Measurements from ENCODE around the gene EPHA5.
A peak's percentile ranks its signal among the peaks of the same experiment; 100 is the strongest.

The EPHA5 gene

DNA sequence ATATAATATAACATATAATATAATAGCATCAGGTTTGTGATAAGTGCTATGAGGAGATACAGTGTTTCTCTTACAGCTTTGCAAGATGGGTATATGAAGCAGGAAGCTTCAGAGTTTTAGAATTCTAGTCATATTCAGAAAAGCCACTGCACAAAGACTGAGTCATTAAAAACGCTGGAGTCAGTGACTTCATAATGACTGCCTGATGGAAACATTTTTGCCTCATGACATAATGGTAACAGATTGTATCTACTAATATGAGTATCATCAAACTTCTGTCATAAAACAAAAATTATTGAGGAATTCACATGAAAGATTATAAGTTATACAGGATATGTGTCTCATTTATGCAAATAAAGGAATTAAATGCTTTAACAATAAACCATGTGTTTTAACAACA is 46.8 kb downstream of the EPHA5 start:
- DNase-seq, result no peak

DNA sequence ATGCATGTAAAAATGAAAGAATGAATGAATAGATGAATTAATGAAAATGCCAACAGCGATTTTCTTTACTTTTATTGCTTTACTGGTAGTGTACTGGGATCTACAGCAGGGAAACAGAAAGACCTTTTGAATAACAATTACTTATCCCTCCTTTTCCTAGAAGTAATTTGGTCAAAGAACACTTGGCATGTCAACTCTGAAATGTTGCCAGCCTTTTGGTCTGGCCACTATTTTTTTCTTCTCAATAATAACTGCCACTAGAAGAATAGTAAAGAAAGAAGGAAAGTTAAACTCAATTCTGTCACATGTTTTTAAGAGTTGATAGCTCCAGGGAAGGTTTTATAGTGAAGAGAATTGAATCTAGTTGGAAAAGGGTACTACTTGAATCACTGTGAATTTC is 52.9 kb downstream of the EPHA5 start:
- no peak for DNase-seq

DNA sequence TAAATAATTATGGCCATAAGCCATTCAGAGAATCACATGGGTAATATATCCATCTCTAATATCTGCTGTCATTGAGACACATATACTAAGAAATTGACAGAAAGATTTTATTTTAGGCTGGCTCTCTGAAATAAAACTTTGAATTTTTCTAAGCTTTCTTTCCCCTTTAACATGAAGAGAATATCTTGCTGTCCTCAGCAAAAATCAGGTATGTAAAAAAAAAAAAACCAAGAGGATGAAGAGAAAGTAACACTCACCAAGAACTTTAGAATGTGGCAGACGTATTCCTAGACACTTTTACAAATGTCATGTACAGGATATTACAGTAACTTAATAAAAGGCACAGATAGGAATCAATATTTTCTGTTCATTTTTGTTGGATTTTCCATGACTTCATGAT is 65.8 kb downstream of the EPHA5 start:
- no peak for DNase-seq

DNA sequence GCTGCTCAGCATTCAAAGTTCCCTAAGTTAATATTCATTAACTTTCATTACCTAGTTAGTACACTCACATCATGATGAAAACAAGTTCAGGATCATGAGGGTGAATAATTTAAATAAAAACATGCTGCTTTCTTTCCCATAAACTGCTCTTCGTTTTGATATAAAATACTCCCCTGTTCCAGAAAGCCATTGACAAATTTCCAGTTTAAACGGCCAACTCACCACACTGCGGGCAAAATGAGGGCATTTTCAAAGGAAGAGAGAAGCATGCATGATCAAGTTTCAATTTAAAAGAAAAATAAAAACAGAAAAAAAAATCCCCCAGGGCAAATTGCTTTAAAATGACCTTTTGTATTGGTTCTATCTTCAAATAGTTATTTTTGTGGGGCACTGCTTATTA is 69.6 kb downstream of the EPHA5 start:
- DNase-seq, result peak in 1 of 3 experiments; percentile 36

- no peak for DNase-seq
Observed at GRCh38 chr4:65599340-65599739, 70.9 kb downstream of the EPHA5 start.

GRCh38 chr4:65597697-65598096 is 72.6 kb downstream of the EPHA5 start:
- no peak for DNase-seq

GRCh38 chr4:65592089-65592488 is 78.2 kb downstream of the EPHA5 start:
- no peak for DNase-seq

GRCh38 chr4:65589921-65590320 is 80.4 kb downstream of the EPHA5 start:
- no peak for DNase-seq

- DNase-seq, result peak in 2 of 3 experiments; percentile 9 to 52
Observed at GRCh38 chr4:65589331-65589730, 81.0 kb downstream of the EPHA5 start.

GRCh38 chr4:65580551-65580950 is 89.7 kb downstream of the EPHA5 start:
- DNase-seq, result peak in 1 of 3 experiments; percentile 22

DNA sequence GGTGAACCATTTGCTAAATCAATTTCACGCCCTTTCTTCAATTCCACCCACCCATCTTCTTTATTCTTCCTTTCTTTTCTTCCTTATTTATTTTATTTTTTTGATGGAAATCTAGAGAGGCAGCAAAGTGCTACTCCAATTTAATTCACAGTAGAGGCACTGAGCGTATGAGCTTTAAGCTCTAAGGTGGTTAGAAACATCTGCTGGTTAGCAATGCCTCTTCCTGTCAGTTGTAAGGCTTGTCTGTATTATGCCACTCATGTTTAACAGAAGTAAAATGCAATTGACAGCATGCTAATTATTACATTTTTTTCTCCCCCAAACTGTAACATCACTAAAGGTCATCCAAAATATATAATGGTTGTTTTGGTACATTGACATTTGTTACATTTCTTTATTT is 103.8 kb downstream of the EPHA5 start:
- no peak for DNase-seq

DNA sequence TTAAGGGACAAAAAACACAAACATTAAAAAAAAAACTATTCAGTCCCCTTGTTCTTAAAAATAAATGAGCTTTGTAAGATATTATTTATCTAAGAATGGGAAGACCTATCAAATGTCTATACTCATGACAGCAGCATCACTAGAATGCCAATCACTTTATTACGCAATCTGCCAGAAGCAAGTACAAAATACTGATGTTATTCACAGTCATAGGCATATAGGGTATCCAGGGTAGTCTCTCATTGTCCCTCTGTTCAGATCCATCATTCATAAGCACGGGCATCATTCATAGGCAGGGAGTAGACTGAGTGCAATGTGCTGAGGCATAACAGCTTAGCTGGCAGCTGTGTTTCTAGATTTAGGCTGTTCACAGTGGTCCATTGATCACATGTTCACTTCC is 109.1 kb downstream of the EPHA5 start:
- no peak for DNase-seq

DNA sequence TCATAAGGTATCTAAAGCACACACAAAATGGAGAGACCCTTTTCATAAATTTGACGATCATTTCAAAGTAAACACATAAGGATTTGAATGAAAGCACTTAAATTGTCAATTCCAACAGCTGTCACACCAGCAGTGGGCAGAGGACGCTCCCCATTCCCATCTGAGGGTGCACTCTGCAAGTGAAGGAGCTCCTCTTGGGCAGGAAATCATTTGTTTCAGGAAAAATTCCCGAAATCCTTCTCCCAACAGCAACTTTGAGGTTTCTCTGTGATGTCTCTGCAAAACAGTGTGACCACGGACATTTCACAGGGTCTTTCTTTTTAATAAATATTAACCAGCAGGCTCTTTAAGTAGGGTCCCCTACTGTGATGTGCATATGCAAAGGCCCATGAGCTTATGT is 111.0 kb downstream of the EPHA5 start:
- DNase-seq, result peak in 1 of 3 experiments; percentile 25

- DNase-seq, result no peak
Observed at GRCh38 chr4:65552057-65552456, 118.2 kb downstream of the EPHA5 start.

DNA sequence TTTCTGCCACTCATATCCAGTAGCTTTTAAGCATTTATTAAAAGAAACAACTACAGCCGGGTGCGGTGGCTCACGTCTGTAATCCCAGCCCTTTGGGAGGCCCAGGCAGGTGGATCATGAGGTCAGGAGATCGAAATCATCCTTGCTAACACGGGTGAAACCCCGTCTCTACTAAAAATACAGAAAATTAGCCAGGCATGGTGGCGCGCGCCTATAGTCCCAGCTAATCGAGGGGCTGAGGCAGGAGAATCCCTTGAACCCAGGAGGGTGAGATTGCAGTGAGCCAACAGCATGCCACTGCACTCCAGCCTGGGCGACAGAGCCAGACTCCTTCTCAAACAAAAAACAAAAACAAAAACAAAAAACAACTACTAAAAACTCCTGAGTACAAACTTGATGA is 119.8 kb downstream of the EPHA5 start:
- no peak for DNase-seq

GRCh38 chr4:65546882-65547416 is 123.3 kb downstream of the EPHA5 start:
- peak in 1 of 3 experiments; percentile 7 for DNase-seq

- no peak for DNase-seq
Observed at GRCh38 chr4:65538571-65538970, 131.7 kb downstream of the EPHA5 start.

GRCh38 chr4:65535113-65535512 is 135.2 kb downstream of the EPHA5 start:
- peak in 2 of 3 experiments; percentile 8 to 62 for DNase-seq

GRCh38 chr4:65521666-65522065 is 148.6 kb downstream of the EPHA5 start:
- no peak for DNase-seq

DNA sequence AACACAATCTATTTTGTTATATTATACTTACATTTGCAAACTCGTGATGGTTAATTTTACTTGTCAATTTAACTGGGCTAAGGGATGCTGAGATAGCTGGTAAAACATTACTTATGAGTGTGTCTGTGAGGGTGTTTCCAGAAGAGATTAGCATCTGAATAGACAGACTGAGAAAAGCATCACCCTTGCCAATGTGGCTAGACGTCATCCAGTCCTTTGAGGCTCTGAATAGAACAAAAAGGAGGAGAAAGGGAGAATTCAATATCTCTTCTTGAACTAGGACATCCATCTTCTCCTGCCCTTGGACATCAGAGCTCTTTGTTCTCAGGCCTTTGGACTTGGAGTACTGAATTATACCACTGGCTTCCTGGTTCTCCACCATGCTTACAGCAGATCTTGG is 154.6 kb downstream of the EPHA5 start:
- no peak for DNase-seq

DNA sequence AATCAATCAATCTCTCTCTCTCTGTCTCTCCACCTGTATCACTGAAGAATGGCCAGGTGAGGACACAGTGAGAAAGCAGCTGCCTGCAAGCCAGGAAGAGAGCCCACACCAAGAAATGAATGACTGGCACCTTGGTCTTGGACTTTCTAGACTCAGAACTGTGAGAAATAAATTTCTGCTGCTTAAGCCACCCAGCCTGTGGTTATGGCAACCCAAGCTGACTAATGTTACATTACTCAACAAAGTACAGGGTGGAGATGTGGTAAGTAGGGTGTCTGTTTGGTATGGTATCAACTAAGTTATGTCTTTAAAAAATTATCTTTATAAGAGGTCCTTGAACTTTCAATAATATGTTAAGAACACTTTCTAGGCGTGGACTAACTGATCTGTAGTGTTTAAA is 159.3 kb downstream of the EPHA5 start:
- DNase-seq, result no peak

DNA sequence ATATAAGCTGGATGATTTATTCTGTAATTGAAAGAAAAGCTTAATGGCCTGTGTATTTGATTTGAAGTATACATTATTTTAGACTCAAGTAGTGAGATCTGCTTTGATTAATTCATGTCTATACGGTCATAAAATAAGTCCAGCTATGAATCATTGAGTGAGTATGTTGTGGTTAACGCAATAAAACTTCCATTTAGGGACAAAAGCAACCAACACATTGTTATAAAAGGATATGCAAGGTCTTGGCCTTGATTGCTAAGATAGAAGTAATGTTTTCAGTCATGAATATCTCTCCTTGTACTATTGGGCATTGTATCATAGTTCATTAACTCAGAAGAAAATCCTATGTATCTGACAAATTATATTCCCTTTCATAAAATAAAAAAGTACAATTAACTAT is 162.1 kb downstream of the EPHA5 start:
- no peak for DNase-seq

DNA sequence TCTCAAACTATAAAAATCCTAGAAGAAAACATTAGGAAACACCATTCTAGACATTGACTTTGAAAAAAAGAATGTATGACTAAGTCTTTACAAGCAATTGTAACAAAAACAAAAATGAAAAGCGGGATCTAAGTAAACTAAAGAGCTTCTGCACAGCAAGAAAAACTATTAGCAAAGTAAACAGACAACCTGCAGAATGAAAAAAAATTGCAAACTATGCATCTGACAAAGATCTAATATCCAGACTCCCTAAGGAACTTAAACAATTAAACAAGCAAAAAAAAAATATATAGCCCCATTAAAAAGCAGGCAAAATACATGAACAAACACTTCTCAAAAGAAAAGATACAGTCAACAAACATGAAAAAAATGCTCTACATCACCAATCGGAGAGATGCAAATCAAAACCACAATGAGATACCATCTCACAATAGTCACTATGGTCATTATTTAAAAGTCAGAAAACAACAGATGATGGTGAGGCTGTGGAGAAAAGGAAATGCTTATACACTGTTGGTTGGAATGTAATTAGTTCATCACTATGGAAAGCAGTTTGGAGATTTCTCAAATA is 168.1 kb downstream of the EPHA5 start:
- peak in 1 of 3 experiments; percentile 8 for DNase-seq

- DNase-seq, result no peak
Observed at GRCh38 chr4:65498606-65499005, 171.7 kb downstream of the EPHA5 start.

GRCh38 chr4:65495439-65495838 is 174.8 kb downstream of the EPHA5 start:
- no peak for DNase-seq

Measured in NCI-H1417 (cell line).